ENCODE data around the gene CCDC71.

The CCDC71 gene

DNA sequence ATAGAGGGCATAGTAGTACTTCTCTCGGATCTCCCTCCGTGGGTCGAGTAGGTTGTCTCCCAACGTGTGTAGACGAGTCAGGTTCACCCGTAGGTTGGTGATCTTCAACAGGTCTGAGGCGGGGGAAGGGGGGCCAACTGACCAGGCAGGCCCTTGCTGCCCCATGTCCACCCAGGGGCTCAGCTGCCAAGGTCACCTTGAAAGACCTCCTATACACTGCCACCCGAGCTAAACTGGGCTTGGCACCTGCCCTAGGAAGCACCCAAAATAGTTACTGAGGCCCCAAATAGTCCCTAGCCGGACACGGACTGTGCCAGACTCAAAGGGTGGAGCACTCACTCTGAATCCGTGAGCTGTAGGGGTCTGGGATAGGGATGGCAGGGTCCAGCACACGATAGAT is 35.1 kb downstream of the CCDC71 start:
- no peak for ATAC-seq
- TF ChIP-seq GLIS3 (CRISPR knock-in tag; IDR thresholded peaks at IDR 0.05) (no peak), ISL1 (CRISPR knock-in tag; IDR thresholded peaks at IDR 0.05) (no peak), ARNTL (CRISPR knock-in tag; IDR thresholded peaks at IDR 0.05; ENCODE audit: borderline replicate concordance, low read depth) (no peak), OSR1 (CRISPR knock-in tag; IDR thresholded peaks at IDR 0.05) (no peak), ZFP30 (CRISPR knock-in tag; IDR thresholded peaks at IDR 0.05) (no peak), ZC3H10 (CRISPR knock-in tag; IDR thresholded peaks at IDR 0.05) (no peak), PPARA (CRISPR knock-in tag; IDR thresholded peaks at IDR 0.05; ENCODE audit: borderline replicate concordance) (no peak), ZNF70 (CRISPR knock-in tag; IDR thresholded peaks at IDR 0.05) (no peak), TCF4 (CRISPR knock-in tag; IDR thresholded peaks at IDR 0.05; ENCODE audit: borderline replicate concordance) (no peak), RARB (CRISPR knock-in tag; IDR thresholded peaks at IDR 0.05) (no peak), ZFP3 (CRISPR knock-in tag; IDR thresholded peaks at IDR 0.05) (no peak), TOX (CRISPR knock-in tag; IDR thresholded peaks at IDR 0.05; ENCODE audit: borderline replicate concordance) (no peak), ESRRG (CRISPR knock-in tag; IDR thresholded peaks at IDR 0.05) (no peak), BACH2 (CRISPR knock-in tag; IDR thresholded peaks at IDR 0.05; ENCODE audit: borderline replicate concordance) (no peak), CSDC2 (CRISPR knock-in tag; IDR thresholded peaks at IDR 0.05) (no peak)
- TF ChIP-seq, protein P1, sequence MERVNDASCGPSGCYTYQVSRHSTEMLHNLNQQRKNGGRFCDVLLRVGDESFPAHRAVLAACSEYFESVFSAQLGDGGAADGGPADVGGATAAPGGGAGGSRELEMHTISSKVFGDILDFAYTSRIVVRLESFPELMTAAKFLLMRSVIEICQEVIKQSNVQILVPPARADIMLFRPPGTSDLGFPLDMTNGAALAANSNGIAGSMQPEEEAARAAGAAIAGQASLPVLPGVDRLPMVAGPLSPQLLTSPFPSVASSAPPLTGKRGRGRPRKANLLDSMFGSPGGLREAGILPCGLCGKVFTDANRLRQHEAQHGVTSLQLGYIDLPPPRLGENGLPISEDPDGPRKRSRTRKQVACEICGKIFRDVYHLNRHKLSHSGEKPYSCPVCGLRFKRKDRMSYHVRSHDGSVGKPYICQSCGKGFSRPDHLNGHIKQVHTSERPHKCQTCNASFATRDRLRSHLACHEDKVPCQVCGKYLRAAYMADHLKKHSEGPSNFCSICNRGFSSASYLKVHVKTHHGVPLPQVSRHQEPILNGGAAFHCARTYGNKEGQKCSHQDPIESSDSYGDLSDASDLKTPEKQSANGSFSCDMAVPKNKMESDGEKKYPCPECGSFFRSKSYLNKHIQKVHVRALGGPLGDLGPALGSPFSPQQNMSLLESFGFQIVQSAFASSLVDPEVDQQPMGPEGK (CRISPR knock-in tag; IDR thresholded peaks at IDR 0.05; ENCODE audit: borderline replicate concordance), result no peak
- TF ChIP-seq, protein P2, sequence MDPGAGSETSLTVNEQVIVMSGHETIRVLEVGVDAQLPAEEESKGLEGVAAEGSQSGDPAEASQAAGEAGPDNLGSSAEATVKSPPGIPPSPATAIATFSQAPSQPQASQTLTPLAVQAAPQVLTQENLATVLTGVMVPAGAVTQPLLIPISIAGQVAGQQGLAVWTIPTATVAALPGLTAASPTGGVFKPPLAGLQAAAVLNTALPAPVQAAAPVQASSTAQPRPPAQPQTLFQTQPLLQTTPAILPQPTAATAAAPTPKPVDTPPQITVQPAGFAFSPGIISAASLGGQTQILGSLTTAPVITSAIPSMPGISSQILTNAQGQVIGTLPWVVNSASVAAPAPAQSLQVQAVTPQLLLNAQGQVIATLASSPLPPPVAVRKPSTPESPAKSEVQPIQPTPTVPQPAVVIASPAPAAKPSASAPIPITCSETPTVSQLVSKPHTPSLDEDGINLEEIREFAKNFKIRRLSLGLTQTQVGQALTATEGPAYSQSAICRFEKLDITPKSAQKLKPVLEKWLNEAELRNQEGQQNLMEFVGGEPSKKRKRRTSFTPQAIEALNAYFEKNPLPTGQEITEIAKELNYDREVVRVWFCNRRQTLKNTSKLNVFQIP (CRISPR knock-in tag; IDR thresholded peaks at IDR 0.05; ENCODE audit: borderline replicate concordance, low read depth), result no peak
- TF ChIP-seq, protein P3, sequence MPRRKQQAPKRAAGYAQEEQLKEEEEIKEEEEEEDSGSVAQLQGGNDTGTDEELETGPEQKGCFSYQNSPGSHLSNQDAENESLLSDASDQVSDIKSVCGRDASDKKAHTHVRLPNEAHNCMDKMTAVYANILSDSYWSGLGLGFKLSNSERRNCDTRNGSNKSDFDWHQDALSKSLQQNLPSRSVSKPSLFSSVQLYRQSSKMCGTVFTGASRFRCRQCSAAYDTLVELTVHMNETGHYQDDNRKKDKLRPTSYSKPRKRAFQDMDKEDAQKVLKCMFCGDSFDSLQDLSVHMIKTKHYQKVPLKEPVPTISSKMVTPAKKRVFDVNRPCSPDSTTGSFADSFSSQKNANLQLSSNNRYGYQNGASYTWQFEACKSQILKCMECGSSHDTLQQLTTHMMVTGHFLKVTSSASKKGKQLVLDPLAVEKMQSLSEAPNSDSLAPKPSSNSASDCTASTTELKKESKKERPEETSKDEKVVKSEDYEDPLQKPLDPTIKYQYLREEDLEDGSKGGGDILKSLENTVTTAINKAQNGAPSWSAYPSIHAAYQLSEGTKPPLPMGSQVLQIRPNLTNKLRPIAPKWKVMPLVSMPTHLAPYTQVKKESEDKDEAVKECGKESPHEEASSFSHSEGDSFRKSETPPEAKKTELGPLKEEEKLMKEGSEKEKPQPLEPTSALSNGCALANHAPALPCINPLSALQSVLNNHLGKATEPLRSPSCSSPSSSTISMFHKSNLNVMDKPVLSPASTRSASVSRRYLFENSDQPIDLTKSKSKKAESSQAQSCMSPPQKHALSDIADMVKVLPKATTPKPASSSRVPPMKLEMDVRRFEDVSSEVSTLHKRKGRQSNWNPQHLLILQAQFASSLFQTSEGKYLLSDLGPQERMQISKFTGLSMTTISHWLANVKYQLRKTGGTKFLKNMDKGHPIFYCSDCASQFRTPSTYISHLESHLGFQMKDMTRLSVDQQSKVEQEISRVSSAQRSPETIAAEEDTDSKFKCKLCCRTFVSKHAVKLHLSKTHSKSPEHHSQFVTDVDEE (CRISPR knock-in tag; IDR thresholded peaks at IDR 0.05), result no peak
- TF ChIP-seq, protein P4, sequence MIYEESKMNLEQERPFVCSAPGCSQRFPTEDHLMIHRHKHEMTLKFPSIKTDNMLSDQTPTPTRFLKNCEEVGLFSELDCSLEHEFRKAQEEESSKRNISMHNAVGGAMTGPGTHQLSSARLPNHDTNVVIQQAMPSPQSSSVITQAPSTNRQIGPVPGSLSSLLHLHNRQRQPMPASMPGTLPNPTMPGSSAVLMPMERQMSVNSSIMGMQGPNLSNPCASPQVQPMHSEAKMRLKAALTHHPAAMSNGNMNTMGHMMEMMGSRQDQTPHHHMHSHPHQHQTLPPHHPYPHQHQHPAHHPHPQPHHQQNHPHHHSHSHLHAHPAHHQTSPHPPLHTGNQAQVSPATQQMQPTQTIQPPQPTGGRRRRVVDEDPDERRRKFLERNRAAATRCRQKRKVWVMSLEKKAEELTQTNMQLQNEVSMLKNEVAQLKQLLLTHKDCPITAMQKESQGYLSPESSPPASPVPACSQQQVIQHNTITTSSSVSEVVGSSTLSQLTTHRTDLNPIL (CRISPR knock-in tag; IDR thresholded peaks at IDR 0.05; ENCODE audit: low read depth), result no peak
- TF ChIP-seq, protein P5, sequence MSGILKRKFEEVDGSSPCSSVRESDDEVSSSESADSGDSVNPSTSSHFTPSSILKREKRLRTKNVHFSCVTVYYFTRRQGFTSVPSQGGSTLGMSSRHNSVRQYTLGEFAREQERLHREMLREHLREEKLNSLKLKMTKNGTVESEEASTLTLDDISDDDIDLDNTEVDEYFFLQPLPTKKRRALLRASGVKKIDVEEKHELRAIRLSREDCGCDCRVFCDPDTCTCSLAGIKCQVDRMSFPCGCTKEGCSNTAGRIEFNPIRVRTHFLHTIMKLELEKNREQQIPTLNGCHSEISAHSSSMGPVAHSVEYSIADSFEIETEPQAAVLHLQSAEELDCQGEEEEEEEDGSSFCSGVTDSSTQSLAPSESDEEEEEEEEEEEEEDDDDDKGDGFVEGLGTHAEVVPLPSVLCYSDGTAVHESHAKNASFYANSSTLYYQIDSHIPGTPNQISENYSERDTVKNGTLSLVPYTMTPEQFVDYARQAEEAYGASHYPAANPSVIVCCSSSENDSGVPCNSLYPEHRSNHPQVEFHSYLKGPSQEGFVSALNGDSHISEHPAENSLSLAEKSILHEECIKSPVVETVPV (CRISPR knock-in tag; IDR thresholded peaks at IDR 0.05), result no peak

- TF ChIP-seq GLIS3 (CRISPR knock-in tag; IDR thresholded peaks at IDR 0.05) (no peak), ISL1 (CRISPR knock-in tag; IDR thresholded peaks at IDR 0.05) (no peak), ZFP3 (CRISPR knock-in tag; IDR thresholded peaks at IDR 0.05) (no peak), SNAI2 (CRISPR knock-in tag; IDR thresholded peaks at IDR 0.05) (no peak), CSDC2 (CRISPR knock-in tag; IDR thresholded peaks at IDR 0.05) (no peak), OSR1 (CRISPR knock-in tag; IDR thresholded peaks at IDR 0.05) (no peak), TOX (CRISPR knock-in tag; IDR thresholded peaks at IDR 0.05; ENCODE audit: borderline replicate concordance) (no peak)
- TF ChIP-seq, protein P5 (CRISPR knock-in tag; IDR thresholded peaks at IDR 0.05), result no peak
- TF ChIP-seq, protein P3 (CRISPR knock-in tag; IDR thresholded peaks at IDR 0.05), result no peak
- TF ChIP-seq, protein P4 (CRISPR knock-in tag; IDR thresholded peaks at IDR 0.05; ENCODE audit: low read depth), result no peak
- ATAC-seq, result no peak
These were observed 41.0 kb downstream of the CCDC71 start for GRCh38 chr3:49124991-49125670.

Measured in SK-N-SH treated with all-trans-retinoic acid at 6 μM for 48 hours (cell line).